ENCODE data around the gene SLC16A12.

DNA sequence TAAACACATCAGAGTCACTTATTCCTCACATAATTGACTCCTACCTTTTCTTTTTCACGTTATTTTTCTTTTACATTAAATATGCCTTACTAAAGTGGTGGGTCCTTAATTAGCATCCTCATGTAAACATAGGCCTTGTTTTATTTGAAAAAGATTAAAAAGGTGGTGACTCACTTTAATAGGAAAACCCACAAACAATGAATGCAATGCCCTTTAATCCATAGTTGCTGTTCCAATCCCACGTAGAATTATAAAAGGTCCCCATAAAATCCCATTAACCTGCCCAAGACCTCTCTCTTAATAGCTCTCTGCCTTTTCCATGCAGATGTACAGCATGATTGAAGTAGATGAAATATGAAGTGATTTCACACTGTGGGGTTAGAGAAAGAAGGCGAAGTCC is 32.2 kb downstream of the SLC16A12 start:
- TF ChIP-seq EZH2phosphoT487 (IDR thresholded peaks at IDR 0.05; ENCODE audit: low read depth, severe bottlenecking, unreplicated experiment), result no peak
- TF ChIP-seq, protein P1, sequence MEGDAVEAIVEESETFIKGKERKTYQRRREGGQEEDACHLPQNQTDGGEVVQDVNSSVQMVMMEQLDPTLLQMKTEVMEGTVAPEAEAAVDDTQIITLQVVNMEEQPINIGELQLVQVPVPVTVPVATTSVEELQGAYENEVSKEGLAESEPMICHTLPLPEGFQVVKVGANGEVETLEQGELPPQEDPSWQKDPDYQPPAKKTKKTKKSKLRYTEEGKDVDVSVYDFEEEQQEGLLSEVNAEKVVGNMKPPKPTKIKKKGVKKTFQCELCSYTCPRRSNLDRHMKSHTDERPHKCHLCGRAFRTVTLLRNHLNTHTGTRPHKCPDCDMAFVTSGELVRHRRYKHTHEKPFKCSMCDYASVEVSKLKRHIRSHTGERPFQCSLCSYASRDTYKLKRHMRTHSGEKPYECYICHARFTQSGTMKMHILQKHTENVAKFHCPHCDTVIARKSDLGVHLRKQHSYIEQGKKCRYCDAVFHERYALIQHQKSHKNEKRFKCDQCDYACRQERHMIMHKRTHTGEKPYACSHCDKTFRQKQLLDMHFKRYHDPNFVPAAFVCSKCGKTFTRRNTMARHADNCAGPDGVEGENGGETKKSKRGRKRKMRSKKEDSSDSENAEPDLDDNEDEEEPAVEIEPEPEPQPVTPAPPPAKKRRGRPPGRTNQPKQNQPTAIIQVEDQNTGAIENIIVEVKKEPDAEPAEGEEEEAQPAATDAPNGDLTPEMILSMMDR (IDR thresholded peaks at IDR 0.05; ENCODE audit: poor library complexity), result no peak

All from hepatocyte (in vitro differentiated cells).